NCI-H128 (cell line): ENCODE measurements around the gene MT1M.

Experiments used
- DNase-seq: peaks from one replicate; lab custom pipeline; 2025; ENCODE audit not compliant: unreplicated experiment; lab: John Stamatoyannopoulos, UW

Gene MT1M

DNA sequence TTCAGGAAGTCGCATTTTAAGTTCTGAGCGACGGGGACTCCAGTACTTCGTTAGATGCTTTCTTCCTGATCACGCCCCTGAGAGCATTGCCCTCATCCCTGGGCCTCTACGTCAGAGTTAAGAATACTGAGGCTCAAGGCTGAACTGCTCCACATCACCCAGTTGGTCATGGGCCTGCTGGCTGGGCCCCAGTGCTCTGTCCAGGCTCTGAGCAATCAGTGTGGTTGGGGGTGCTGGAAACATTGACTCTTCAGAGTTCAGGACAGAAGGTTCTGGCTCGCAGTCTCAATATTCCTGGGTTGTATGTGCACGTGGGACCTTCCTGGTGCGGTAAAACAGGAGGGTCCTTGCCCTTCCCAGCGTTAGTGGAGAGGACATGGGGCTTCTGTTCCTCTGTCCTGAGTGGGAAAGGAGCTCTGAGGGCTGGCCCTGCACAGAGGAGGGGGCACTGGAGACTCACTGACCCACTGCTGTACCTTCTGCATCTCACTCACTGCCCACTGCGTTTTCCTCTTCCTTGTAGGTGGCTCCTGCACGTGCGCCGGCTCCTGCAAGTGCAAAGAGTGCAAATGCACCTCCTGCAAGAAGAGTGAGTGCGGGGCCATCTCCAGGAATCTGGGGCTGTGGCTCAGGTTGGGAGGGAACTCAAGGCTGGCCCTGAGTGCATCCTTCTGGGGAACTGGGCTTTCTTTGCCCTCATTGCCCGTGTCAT lies 6.4 kb upstream of the MT1M start:
- DNase-seq = no peak

GRCh38 chr16:56626685-56627084 lies 5.8 kb upstream of the MT1M start:
- no peak for DNase-seq

DNA sequence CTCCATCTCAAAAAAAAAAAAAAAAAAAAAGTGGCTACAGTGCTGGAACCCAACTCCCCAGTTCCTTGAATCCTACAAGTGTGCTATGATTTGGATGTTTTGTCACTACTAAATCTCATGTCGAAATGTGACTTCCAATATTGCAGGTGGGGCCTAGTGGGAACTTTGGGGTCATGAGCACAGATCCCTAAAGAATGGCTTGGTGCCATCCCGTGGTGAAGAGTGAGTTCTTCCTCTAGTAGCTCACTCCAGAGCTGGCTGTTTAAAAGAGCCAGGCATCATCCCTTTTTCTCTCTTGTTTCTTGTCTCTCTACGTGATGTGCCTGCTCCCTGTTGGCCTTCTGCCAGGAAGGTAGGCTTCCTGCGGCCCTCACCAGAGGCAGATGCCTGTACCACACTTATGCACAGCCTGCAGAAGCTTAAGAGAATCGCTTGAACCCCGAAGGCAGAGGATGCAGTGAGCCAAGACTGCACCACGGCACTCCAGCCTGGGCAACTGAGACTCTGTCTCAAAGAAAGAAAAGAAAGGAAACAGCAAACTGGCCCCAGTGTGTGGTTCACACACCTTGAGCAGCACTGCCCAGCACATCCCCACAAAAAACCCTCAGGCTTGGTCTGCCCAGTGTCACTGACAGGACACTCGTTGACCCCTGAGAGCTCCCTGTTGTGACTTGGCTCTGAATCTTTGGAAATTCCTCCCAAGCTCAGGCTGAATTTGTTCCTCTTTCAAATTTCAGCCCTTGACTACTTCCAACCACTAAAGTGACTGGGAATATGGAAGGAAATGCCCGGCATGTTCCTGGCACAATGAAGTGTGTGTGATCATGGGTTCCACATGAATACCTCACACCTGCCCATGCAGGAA lies 3.7 kb upstream of the MT1M start:
- no peak for DNase-seq

DNA sequence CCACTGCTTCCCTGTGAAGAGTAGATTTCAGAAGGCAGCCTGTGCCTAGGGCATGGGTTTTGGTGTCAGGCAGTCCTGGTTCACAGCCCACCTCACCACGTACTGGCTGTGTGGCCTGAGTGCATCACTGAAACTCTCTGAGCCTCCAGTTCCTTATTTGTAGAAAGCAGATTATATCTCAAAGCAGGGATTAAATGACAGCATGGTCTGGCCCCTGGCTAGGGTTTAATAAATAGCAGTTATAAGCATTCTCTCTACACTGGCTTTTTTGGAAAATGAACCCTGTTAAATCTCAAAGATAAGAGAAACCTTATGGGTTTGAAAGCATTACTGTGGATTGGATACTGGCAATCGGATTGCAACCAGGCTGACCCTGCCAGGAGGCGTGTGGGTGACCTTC lies 2.9 kb upstream of the MT1M start:
- DNase-seq = no peak

DNA sequence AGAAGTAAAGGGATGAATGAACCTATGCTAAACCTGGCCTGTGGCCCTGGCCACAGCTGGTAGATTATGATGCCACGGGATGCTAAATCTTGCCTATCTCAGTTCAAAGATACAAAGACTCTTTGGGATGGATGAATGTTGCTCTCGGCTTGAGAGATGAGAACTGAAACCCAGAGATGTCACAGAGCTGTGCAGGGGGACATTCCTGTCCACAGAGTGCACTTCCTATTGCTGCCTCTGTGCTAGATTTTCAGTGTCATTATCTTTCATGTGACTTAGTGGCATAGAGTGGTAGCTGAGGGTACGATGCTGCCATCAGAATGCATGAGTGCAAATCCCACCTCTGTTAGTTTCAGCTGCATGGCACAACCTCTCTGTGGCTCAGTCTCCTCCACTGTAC lies 2.3 kb upstream of the MT1M start:
- no peak for DNase-seq

GRCh38 chr16:56631197-56631596 lies 1.3 kb upstream of the MT1M start:
- DNase-seq = no peak

- DNase-seq = no peak
Observed at GRCh38 chr16:56631832-56632155, 665 bp upstream of the MT1M start.

- DNase-seq = no peak
Observed at GRCh38 chr16:56632848-56633365, 448 bp downstream of the MT1M start.

DNA sequence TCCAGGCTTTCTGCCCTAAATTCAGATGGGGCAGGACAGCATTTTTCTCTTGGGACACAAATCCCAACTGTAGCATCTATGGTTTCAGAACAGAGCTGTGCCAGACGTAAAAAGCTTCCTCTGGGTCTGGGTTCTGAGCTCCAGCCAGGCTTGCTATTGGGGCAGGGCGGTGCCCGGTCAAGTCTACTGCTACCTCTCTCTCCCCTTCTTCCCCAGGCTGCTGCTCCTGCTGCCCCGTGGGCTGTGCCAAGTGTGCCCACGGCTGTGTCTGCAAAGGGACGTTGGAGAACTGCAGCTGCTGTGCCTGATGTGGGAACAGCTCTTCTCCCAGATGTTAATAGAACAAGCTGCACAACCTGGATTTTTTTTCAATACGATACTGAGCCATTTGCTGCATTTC lies 1.1 kb downstream of the MT1M start:
- no peak for DNase-seq

- no peak for DNase-seq
Observed at GRCh38 chr16:56634715-56635440, 2.4 kb downstream of the MT1M start.

DNA sequence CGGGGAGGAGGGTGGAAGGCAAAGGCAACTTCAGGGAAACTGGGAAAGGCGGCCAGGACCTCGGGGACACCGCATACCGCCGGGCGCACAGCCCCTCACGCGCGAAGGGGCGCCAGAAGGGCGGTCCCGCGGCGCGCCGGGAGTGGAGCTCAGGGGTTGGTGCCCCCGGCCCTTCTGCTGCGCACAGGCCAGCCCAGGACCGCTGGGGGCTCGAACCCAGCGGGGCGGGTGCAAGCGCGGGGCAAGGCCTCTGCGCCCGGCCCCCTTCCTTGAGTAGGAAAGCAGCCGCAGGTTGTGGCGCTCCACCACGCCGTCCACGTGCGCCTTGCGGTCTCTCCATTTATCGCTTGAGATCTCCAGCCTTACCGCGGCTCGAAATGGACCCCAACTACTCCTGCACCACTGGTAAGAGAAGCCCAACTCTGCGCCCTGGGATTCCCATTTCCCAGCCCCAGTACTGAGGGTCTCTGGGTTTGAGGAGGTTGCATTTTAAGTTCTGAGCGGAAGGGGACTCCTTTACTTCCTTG lies 3.0 kb downstream of the MT1M start:
- DNase-seq = no peak

- no peak for DNase-seq
Observed at GRCh38 chr16:56636616-56637413, 4.4 kb downstream of the MT1M start.

DNA sequence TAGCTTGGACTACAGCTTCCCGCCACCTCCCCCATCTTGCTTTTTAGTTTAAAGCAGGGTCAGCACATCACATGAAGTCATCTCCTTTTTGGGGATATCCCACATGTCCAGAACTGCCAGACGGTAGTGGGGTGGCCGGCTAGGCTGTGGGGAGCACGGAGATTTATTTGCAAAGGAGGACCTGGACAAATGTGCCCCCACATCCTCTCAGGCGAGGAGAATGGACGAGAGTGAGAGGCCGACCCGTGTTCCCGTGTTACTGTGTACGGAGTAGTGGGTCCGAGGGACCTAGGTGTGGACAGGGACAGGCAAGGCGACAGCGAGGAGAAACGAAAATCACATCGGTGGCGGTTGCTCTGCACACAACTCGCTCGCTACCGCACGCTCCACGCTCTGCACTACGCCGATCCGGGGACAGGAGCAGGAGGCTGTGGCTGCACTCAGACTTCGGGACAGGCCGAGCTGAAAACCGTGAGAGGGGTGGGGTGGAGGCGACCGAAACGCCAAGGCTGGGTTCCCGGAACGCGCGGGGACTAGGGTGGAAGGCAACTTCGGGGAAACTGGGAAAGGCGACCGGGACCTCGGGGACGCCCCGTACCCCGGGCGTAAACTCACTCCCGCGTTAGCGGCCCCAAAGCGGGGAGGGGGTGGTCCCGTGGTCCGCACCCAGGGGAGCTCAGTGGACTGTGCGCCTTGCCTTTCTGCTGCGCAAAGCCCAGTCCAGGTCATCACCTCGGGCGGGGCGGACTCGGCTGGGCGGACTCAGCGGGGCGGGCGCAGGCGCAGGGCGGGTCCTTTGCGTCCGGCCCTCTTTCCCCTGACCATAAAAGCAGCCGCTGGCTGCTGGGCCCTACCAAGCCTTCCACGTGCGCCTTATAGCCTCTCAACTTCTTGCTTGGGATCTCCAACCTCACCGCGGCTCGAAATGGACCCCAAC lies 5.6 kb downstream of the MT1M start, which contains the start of gene MT1A:
Gene MT1A, plus strand, starts transcription at position 853 of the 937 bp plus-strand sequence. Its CDS starts 73 bp downstream, at position 926.
- DNase-seq = no peak

DNA sequence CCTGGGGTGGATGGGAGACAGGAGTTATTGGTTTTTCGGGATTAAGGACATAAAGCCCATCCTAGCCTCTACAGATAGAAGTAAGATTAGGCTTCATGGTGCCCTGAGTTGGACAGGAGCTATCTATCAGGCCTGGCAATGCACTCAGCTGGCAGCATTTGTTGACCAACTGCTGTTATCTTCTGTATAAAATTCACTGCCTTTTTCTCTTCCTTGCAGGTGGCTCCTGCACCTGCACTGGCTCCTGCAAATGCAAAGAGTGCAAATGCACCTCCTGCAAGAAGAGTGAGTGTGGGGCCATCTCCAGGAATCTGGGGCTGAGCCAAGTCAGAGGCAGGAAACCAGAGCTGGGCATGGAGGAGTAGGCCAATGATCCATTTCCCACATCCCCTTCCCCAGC lies 6.6 kb downstream of the MT1M start:
- DNase-seq = no peak

DNA sequence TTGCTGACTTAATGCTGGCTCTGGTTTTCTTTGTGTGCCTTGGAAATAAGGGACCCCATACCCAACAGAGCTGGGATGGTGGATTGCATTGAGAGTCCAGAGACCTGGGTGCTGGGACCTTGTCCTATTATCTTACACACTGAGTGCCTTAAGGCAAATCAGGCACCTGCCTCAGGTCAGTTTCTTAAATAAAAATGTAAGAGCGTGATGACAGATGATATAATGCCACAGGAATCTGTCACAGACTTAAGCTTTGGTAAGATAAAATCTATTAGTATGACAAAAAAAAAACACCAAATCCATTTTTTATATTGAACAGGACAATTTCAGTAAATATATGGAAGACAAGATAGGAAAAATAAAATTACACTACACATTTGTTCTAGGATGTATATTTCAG lies 7.6 kb downstream of the MT1M start:
- no peak for DNase-seq

GRCh38 chr16:56641166-56641565 lies 8.7 kb downstream of the MT1M start:
- DNase-seq = no peak

DNA sequence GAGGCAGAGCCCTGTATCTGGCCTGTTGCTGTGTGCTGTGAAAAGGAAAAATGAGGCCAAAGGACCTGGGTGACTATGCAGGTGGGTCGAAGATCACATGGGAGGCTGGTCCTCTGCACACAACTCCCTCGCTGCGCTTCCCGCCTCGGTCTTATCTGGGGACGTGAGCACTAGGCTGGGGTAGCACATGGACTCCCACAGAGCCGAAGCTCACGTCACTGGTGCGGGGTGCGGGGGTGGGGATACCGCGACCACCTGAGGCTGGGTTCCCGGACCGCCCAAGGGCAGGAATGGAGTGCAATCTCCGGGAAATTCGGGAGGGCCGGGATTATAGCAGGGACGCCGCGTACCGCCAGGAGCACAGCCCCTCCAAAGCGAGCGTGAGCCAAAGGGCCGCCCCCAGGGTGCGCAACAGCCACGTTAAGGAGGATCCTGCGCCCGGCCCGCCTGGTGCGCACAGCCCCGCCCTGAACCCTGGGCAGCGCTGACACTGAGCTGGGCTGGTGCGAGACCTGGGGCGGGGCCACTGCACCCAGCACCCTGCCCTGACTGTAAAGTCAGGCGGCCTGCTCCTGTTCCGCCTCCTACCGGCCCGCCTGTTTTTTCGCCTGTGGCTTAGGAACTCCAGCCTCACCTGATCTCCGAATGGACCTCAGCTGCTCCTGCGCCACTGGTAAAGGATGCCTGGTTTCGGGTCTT lies 10.8 kb downstream of the MT1M start:
- no peak for DNase-seq

GRCh38 chr16:56643833-56644232 lies 11.4 kb downstream of the MT1M start:
- DNase-seq = no peak

DNA sequence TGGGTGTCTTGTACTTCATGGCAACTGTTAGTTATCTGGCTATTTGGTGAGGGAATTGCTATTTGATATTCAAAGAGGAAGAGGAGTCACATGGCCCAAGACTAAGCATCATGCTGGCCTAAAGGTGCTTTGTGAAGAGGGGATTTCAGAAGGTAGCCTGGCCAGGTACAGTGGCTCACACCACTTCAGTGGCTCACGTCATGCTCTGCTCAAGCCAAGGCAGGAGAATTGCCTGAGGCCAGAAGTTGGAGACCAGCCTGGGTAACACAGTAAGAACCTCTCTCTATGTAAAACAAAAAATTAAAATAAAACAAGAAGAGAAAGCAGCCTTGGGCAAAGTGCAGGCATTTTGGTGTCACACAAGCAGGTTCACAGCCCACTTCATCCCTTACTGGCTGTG lies 12.9 kb downstream of the MT1M start:
- no peak for DNase-seq
